Thymus (tissue), 11 donors: ENCODE results near the gene UBR3. TPM values are rescaled to one million over a fixed set of nuclear protein-coding genes. Genes with fewer than 3 reads are reported as not detected.

Experiments
- DNase-seq, 9 donors: peaks; one replicate each; pipeline ENCODE4 v3.0.0-alpha.2; 2013; ENCODE audit warnings: low spot score in 9 of 9, low read depth in 6 of 9, missing footprints in 1 of 9
- H3K27ac ChIP-seq, 2 donors: one replicate each; pipeline ENCODE4 v1.5.1; 2013; ENCODE audit warnings: control low read depth in 1 of 2, low read depth in 1 of 2, low read length in 1 of 2, mild to moderate bottlenecking in 1 of 2, moderate library complexity in 1 of 2
- H3K27me3 ChIP-seq, 2 donors: one replicate each; pipeline ENCODE4 v1.5.1; 2013; ENCODE audit warnings: low read length in 1 of 2; ENCODE audit not compliant: control insufficient read depth in 2 of 2, insufficient read depth in 1 of 2
- H3K36me3 ChIP-seq, 2 donors: one replicate each; pipeline ENCODE4 v1.5.1; 2013; ENCODE audit warnings: low read length in 1 of 2, mild to moderate bottlenecking in 1 of 2, moderate library complexity in 1 of 2; ENCODE audit not compliant: control insufficient read depth in 2 of 2, insufficient read depth in 2 of 2
- H3K4me1 ChIP-seq, 2 donors: one replicate each; pipeline ENCODE4 v1.5.1; 2013; ENCODE audit warnings: low read length in 2 of 2; ENCODE audit not compliant: control insufficient read depth in 2 of 2, insufficient read depth in 2 of 2
- H3K4me3 ChIP-seq, 2 donors: one replicate each; pipeline ENCODE4 v1.5.1; 2013; ENCODE audit warnings: low read length in 2 of 2, control low read depth in 1 of 2, mild to moderate bottlenecking in 1 of 2
- H3K9me3 ChIP-seq, 2 donors: one replicate each; pipeline ENCODE4 v1.5.1; 2013; ENCODE audit warnings: low read length in 1 of 2, mild to moderate bottlenecking in 1 of 2; ENCODE audit not compliant: control insufficient read depth in 2 of 2, insufficient read depth in 1 of 2
- WGBS: extraction: QIAGEN DNeasy Blood & Tissue Kit; methylation state at CpG from one replicate; pipeline ENCODE4 v1.1.7; 2013; 5-methylcytosine and 5-hydroxymethylcytosine counted together
- polyA plus RNA-seq: library from polyadenylated mRNA; stranded (reverse); fragments of 200-250 nt; gene quantifications from one replicate; pipeline ENCODE4 v1.2.3, GENCODE V29; 2013
- total RNA-seq: library from RNA; stranded (reverse); fragments of 120-200 nt; gene quantifications from one replicate; pipeline ENCODE4 v1.2.4, GENCODE V29; 2013
- donor health status: healthy.

UBR3 gene
- total and polyA plus RNA-seq, 2 donors: 14.1 to 20.1 TPM

- H3K4me1 ChIP-seq: no peaks in the 10 kb centered on the region
- no peak for DNase-seq
- no peak overlapping the region for H3K4me3 ChIP-seq
- 0% methylated on average over 1 of the region's 1 CpG for WGBS
- H3K27me3 ChIP-seq: no peaks in the 10 kb centered on the region
- no peaks in the 10 kb centered on the region for H3K9me3 ChIP-seq
- no peak overlapping the region for H3K27ac ChIP-seq
- no peaks in the 10 kb centered on the region for H3K36me3 ChIP-seq
Measured at GRCh38 chr2:169982929-169983328, 155.7 kb downstream of the UBR3 start.

DNA sequence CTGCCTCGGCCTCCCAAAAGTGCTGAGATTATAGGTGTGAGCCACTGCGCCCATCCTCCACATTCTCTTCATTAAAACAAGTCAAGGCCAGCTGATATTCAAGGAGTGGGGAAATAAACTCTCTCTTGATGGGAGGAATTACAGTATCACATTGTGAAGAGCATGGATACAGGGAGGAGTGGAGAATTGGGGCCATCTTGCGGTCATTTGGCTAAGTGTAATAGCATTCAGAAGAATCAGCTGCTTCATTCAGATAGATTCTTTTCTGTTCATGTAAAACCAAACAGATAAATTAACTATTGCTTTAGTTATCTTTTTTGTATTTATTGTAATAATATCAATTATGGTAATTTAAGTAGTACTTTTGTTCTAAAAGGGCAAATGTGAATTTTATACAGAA, 156.3 kb downstream of the UBR3 start:
- Histone ChIP-seq H3K9me3 (no peaks in the 10 kb centered on the region), H3K4me3 (no peak overlapping the region), H3K36me3 (no peaks in the 10 kb centered on the region), H3K27ac (no peak overlapping the region), H3K4me1 (no peaks in the 10 kb centered on the region), H3K27me3 (no peaks in the 10 kb centered on the region)
- WGBS: 99% methylated on average over 3 of the region's 3 CpGs
- DNase-seq: no peak

- DNase-seq: no peak
- H3K9me3 ChIP-seq: no peaks in the 10 kb centered on the region
- H3K4me1 ChIP-seq: no peaks in the 10 kb centered on the region
- no peak overlapping the region for H3K27ac ChIP-seq
- no peaks in the 10 kb centered on the region for H3K36me3 ChIP-seq
- H3K4me3 ChIP-seq: no peak overlapping the region
- no peaks in the 10 kb centered on the region for H3K27me3 ChIP-seq
Measured at GRCh38 chr2:169984145-169984544, 156.9 kb downstream of the UBR3 start.

DNA sequence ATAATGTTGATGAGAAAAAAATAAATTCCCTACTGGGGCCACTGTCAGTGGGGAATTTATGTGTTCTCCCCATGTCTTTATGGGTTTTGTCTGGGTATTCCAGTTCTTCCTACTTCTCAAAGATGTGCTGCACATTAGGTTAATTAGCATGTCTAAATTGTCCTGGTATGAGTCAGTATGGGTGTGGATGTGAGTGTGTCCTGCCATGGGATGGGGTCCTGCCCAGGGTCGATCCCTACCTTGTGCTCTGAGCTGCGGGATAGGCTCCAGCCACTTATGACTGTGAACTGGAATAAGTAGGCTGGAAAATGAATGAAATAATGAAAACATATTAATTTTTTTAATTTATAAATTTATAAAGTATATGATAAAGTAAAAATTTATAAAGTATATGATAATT, 167.5 kb downstream of the UBR3 start:
- no peak for DNase-seq
- no peak overlapping the region for H3K4me3 ChIP-seq
- peaks cover 6 to 7% of the 10 kb centered on the region in 2 donors for H3K36me3 ChIP-seq
- H3K9me3 ChIP-seq: peaks cover 3 to 11% of the 10 kb centered on the region in 2 donors
- 97% methylated on average over 2 of the region's 2 CpGs for WGBS
- no peaks in the 10 kb centered on the region for H3K27me3 ChIP-seq
- H3K4me1 ChIP-seq: no peaks in the 10 kb centered on the region
- H3K27ac ChIP-seq: no peak overlapping the region

- WGBS: 90% methylated on average over 9 of the region's 9 CpGs
- Histone ChIP-seq H3K4me1 (no peaks in the 10 kb centered on the region), H3K36me3 (peaks cover 6 to 7% of the 10 kb centered on the region in 2 donors), H3K27ac (no peak overlapping the region), H3K27me3 (no peaks in the 10 kb centered on the region), H3K9me3 (peaks cover 3 to 11% of the 10 kb centered on the region in 2 donors), H3K4me3 (no peak overlapping the region)
- DNase-seq: no peak
Measured at GRCh38 chr2:169997140-169997887, 170.1 kb downstream of the UBR3 start.

- Histone ChIP-seq H3K4me3 (no peak overlapping the region), H3K4me1 (no peaks in the 10 kb centered on the region), H3K27me3 (no peaks in the 10 kb centered on the region), H3K27ac (no peak overlapping the region), H3K36me3 (peaks cover 6 to 9% of the 10 kb centered on the region in 2 donors), H3K9me3 (peaks cover 3 to 11% of the 10 kb centered on the region in 2 donors)
- no peak for DNase-seq
- WGBS: 85% methylated on average over 4 of the region's 4 CpGs
Measured at GRCh38 chr2:169999054-169999453, 171.8 kb downstream of the UBR3 start.

DNA sequence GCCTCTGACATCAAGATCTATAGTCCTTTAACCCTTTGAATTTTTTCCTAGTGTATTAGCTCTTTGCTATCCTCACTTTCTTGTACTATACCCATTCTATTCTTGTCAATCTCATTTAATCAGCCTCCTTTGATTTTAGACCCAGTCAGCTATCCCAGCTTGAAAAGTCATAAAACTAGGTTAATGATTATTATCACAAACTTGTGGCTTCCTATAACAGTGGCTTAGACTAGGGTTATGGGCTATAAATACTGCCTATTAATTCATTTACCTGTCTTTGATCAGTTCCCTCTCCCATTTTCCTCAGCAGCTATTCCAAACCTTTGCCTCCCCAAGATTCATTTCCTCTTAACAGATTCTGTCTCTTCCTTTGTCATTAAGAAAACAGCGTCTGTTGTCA, 174.8 kb downstream of the UBR3 start:
- peaks cover 8 to 14% of the 10 kb centered on the region in 2 donors for H3K36me3 ChIP-seq
- H3K27ac ChIP-seq: no peak overlapping the region
- peaks cover 2 to 7% of the 10 kb centered on the region in 2 donors for H3K9me3 ChIP-seq
- 100% methylated on average over 1 of the region's 1 CpG for WGBS
- no peak for DNase-seq
- no peak overlapping the region for H3K4me3 ChIP-seq
- no peaks in the 10 kb centered on the region for H3K4me1 ChIP-seq
- H3K27me3 ChIP-seq: no peaks in the 10 kb centered on the region

DNA sequence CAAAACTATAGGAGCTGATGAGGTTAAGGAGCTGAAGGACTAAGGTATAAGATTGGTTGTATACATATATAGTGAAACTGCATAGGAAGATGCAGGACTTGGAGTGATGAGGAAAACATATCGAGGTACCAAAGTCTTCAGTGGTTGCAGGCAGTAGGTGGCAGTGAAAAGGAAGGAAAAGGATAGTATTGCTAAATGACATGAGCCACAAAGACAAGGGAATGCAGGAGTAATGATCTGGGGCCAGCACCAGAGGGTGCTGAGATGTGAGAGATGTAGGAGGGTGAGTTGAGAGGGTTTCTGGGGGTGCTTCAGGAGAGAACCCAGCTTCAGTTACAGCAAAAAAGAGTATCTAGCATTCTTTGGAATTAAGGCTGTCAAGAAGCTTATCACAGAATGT, 178.4 kb downstream of the UBR3 start:
- H3K36me3 ChIP-seq: peaks cover 4 to 8% of the 10 kb centered on the region in 2 donors
- H3K27ac ChIP-seq: no peak overlapping the region
- no peak overlapping the region for H3K4me3 ChIP-seq
- no peaks in the 10 kb centered on the region for H3K9me3 ChIP-seq
- H3K4me1 ChIP-seq: no peaks in the 10 kb centered on the region
- H3K27me3 ChIP-seq: no peaks in the 10 kb centered on the region
- WGBS: 89% methylated on average over 1 of the region's 1 CpG
- DNase-seq: no peak

DNA sequence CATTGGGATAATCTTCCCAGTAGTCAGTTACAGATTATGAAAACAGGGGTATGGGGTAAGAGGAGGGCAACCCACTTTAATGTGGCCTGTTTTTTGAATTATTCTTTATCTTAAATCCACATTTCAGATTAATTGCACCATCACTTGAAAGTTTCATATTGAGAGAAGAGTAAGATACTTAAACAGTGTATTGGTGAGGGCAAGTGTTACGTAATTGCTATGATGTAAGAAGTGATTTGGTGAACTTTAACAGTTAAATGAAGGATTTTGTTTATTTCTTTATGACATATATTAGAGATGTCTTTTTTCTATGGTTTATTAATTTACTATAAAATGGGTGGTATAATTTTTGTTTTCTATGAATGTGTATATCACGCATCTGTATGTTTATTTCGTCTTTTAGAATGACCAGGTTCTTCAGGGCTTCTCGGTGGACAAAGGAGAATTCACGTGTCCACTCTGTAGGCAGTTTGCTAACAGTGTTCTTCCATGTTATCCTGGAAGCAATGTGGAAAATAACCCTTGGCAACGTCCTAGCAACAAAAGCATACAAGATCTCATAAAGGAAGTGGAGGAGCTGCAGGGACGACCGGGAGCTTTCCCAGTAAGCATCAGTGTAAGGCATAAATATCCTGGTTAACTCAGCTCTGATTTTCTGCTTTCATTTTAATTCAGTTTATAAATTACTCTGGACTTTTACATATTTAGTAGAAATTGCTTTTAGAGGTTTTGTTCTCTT, 179.5 kb downstream of the UBR3 start:
- H3K4me1 ChIP-seq: no peaks in the 10 kb centered on the region
- H3K27ac ChIP-seq: no peak overlapping the region
- peaks cover 4 to 8% of the 10 kb centered on the region in 2 donors for H3K36me3 ChIP-seq
- no peaks in the 10 kb centered on the region for H3K9me3 ChIP-seq
- no peak overlapping the region for H3K4me3 ChIP-seq
- DNase-seq: no peak
- H3K27me3 ChIP-seq: no peaks in the 10 kb centered on the region
- WGBS: 98% methylated on average over 8 of the region's 8 CpGs
